ENCODE measurements around the gene LRRC31.
A peak's percentile ranks its signal among the peaks of the same experiment; 100 is the strongest.

LRRC31 gene

GRCh38 chr3:169813757-169814517 lies 55.8 kb downstream of the LRRC31 start:
- H3K4me1 ChIP-seq (ENCODE audit: control insufficient read depth, insufficient read depth, low read length), result no peaks in the 10 kb centered on the region
- no peak overlapping the region for H3K4me3 ChIP-seq (ENCODE audit: low read depth, low read length)
- POLR2A ChIA-PET, result no interaction called here
- CTCF ChIA-PET, result no interaction called here
- H3K27ac ChIP-seq (ENCODE audit: extremely low read depth, low read depth, low read length), result no peak overlapping the region
- no peak for TF ChIP-seq ZNF133 (tag by site-specific recombination; IDR thresholded peaks at IDR 0.05)
- TF ChIP-seq, protein P1, sequence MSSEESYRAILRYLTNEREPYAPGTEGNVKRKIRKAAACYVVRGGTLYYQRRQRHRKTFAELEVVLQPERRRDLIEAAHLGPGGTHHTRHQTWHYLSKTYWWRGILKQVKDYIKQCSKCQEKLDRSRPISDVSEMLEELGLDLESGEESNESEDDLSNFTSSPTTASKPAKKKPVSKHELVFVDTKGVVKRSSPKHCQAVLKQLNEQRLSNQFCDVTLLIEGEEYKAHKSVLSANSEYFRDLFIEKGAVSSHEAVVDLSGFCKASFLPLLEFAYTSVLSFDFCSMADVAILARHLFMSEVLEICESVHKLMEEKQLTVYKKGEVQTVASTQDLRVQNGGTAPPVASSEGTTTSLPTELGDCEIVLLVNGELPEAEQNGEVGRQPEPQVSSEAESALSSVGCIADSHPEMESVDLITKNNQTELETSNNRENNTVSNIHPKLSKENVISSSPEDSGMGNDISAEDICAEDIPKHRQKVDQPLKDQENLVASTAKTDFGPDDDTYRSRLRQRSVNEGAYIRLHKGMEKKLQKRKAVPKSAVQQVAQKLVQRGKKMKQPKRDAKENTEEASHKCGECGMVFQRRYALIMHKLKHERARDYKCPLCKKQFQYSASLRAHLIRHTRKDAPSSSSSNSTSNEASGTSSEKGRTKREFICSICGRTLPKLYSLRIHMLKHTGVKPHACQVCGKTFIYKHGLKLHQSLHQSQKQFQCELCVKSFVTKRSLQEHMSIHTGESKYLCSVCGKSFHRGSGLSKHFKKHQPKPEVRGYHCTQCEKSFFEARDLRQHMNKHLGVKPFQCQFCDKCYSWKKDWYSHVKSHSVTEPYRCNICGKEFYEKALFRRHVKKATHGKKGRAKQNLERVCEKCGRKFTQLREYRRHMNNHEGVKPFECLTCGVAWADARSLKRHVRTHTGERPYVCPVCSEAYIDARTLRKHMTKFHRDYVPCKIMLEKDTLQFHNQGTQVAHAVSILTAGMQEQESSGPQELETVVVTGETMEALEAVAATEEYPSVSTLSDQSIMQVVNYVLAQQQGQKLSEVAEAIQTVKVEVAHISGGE (tag by site-specific recombination; conservative IDR thresholded peaks at IDR 0.05; ENCODE audit: low read depth), result no peak
- H3K36me3 ChIP-seq (ENCODE audit: control insufficient read depth in 2 of 2, insufficient read depth in 1 of 2, low read length in 2 of 2), result no peaks in the 10 kb centered on the region
- no peaks in the 10 kb centered on the region for H3K9me3 ChIP-seq (ENCODE audit: control insufficient read depth, insufficient read depth, low read depth, low read length)

GRCh38 chr3:169813278-169813677 lies 56.5 kb downstream of the LRRC31 start:
- TF ChIP-seq ZNF223 (tag by site-specific recombination; IDR thresholded peaks at IDR 0.05) (no peak), TRIM28 (IDR thresholded peaks at IDR 0.05; ENCODE audit: borderline replicate concordance, low read length) (0 out of 2 replicates have a peak, but pooled peaks have one; percentile 3)
- POLR2A ChIA-PET, result interaction anchor here (0.7 to 1.3 kb wide), 3 partner anchors 40 to 151 kb away, joined by 3 to 6 read pairs (median 4); partner anchors contain the start of genes ACTRT3 and MYNN
- CTCF ChIA-PET, result interaction anchor here (0.6 kb wide), 1 partner anchor 391 kb away, joined by 3 read pairs; no protein-coding TSS in a partner anchor
- no peaks in the 10 kb centered on the region for H3K4me1 ChIP-seq (ENCODE audit: control insufficient read depth, insufficient read depth, low read length)
- no peaks in the 10 kb centered on the region for H3K36me3 ChIP-seq (ENCODE audit: control insufficient read depth in 2 of 2, insufficient read depth in 1 of 2, low read length in 2 of 2)
- no peaks in the 10 kb centered on the region for H3K9me3 ChIP-seq (ENCODE audit: control insufficient read depth, insufficient read depth, low read depth, low read length)
- H3K4me3 ChIP-seq (ENCODE audit: low read depth, low read length), result no peak overlapping the region
- no peak overlapping the region for H3K27ac ChIP-seq (ENCODE audit: extremely low read depth, low read depth, low read length)

GRCh38 chr3:169812332-169813235 lies 57.2 kb downstream of the LRRC31 start, which contains the start of the genes LRRC34 and LRRIQ4:
TSS of gene LRRC34 (minus strand) at chr3:169812904. CDS start at chr3:169812548, 356 bp downstream.
TSS of gene LRRIQ4 (plus strand) at chr3:169812870. CDS start at chr3:169821922, 9,052 bp downstream.
- Histone ChIP-seq H3K4me1 (ENCODE audit: control insufficient read depth, insufficient read depth, low read length) (no peaks in the 10 kb centered on the region), H3K9me3 (ENCODE audit: control insufficient read depth, insufficient read depth, low read depth, low read length) (no peaks in the 10 kb centered on the region), H3K27ac (ENCODE audit: extremely low read depth, low read depth, low read length) (peak within 1 kb of the TSS; percentile 80), H3K36me3 (ENCODE audit: control insufficient read depth in 2 of 2, insufficient read depth in 1 of 2, low read length in 2 of 2) (no peaks in the 10 kb centered on the region), H3K4me3 (ENCODE audit: low read depth, low read length) (peak within 1 kb of the TSS; percentile 61)
- ChIA-PET CTCF (interaction anchor here (0.6 to 0.7 kb wide), 4 partner anchors 15 to 601 kb away, joined by 3 read pairs; no protein-coding TSS in a partner anchor), POLR2A (interaction anchor here (0.7 to 1.6 kb wide), 4 partner anchors 12 to 150 kb away, joined by 3 to 6 read pairs (median 4); partner anchors contain the start of genes ACTRT3 and MYNN)
- TF ChIP-seq ZEB2 (tag by site-specific recombination; IDR thresholded peaks at IDR 0.05), result no peak
- TF ChIP-seq ZNF830 (tag by site-specific recombination; IDR thresholded peaks at IDR 0.05; ENCODE audit: low read depth), result no peak
- TF ChIP-seq, protein P2, sequence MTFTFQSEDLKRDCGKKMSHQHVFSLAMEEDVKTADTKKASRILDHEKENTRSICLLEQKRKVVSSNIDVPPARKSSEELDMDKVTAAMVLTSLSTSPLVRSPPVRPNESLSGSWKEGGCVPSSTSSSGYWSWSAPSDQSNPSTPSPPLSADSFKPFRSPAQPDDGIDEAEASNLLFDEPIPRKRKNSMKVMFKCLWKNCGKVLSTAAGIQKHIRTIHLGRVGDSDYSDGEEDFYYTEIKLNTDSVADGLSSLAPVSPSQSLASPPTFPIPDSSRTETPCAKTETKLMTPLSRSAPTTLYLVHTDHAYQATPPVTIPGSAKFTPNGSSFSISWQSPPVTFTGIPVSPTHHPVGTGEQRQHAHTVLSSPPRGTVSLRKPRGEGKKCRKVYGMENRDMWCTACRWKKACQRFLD (tag by site-specific recombination; IDR thresholded peaks at IDR 0.05), result no peak
- peak; percentile 61; the same call in 1 of the 2 replicates for TF ChIP-seq ZNF2 (tag by site-specific recombination; IDR thresholded peaks at IDR 0.05)
- peak; percentile 42; the same call in 1 of the 2 replicates for TF ChIP-seq MYNN (tag by site-specific recombination; IDR thresholded peaks at IDR 0.05; ENCODE audit: borderline replicate concordance)
- no peak for TF ChIP-seq ZNF114 (tag by site-specific recombination; IDR thresholded peaks at IDR 0.05)
- TF ChIP-seq, protein P3, sequence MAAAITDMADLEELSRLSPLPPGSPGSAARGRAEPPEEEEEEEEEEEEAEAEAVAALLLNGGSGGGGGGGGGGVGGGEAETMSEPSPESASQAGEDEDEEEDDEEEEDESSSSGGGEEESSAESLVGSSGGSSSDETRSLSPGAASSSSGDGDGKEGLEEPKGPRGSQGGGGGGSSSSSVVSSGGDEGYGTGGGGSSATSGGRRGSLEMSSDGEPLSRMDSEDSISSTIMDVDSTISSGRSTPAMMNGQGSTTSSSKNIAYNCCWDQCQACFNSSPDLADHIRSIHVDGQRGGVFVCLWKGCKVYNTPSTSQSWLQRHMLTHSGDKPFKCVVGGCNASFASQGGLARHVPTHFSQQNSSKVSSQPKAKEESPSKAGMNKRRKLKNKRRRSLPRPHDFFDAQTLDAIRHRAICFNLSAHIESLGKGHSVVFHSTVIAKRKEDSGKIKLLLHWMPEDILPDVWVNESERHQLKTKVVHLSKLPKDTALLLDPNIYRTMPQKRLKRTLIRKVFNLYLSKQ (tag by site-specific recombination; IDR thresholded peaks at IDR 0.05; ENCODE audit: borderline replicate concordance), result no peak
- TF ChIP-seq ZNF549 (tag by site-specific recombination; IDR thresholded peaks at IDR 0.05), result no peak
- TF ChIP-seq EGR2 (tag by site-specific recombination; IDR thresholded peaks at IDR 0.05; ENCODE audit: low read depth), result no peak
- TF ChIP-seq, protein P4, sequence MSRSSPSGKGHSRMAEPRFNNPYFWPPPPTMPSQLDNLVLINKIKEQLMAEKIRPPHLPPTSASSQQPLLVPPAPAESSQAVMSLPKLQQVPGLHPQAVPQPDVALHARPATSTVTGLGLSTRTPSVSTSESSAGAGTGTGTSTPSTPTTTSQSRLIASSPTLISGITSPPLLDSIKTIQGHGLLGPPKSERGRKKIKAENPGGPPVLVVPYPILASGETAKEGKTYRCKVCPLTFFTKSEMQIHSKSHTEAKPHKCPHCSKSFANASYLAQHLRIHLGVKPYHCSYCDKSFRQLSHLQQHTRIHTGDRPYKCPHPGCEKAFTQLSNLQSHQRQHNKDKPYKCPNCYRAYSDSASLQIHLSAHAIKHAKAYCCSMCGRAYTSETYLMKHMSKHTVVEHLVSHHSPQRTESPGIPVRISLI (tag by site-specific recombination; IDR thresholded peaks at IDR 0.05), result no peak
- TF ChIP-seq ZNF266 (tag by site-specific recombination; IDR thresholded peaks at IDR 0.05; ENCODE audit: low read depth), result no peak
- no peak for TF ChIP-seq SCRT2 (tag by site-specific recombination; IDR thresholded peaks at IDR 0.05)
- TF ChIP-seq KLF1 (tag by site-specific recombination; IDR thresholded peaks at IDR 0.05), result peak; percentile 37; the same call in 1 of the 2 replicates
- TF ChIP-seq BCL6B (tag by site-specific recombination; IDR thresholded peaks at IDR 0.05), result no peak
- no peak for TF ChIP-seq WT1 (tag by site-specific recombination; IDR thresholded peaks at IDR 0.05)
- no peak for TF ChIP-seq KLF8 (tag by site-specific recombination; IDR thresholded peaks at IDR 0.05)
